ENCODE results near the gene JARID2.

DNA sequence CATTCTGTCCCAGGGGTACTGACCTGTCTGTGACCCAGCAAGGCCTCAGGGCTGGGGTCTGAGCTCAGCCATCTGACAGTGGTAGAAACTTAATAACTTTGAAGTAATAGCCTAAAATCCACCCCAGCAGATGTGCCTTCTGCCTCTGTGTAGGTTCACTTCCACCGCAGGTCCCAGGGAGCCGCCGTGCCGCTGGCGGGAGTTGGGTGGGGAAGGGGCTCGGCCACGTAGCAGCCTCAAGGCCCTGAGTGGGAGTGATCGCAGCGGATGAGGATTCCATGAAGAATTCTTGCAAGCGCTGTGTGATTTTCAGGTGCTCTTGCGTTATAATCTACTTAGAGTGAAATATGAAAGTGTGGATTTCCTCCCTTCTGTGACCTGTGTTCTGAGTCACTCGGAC, 253.3 kb downstream of the JARID2 start:
- TF ChIP-seq POLR2A (IDR thresholded peaks at IDR 0.05) = no peak
- TF ChIP-seq, protein P1, sequence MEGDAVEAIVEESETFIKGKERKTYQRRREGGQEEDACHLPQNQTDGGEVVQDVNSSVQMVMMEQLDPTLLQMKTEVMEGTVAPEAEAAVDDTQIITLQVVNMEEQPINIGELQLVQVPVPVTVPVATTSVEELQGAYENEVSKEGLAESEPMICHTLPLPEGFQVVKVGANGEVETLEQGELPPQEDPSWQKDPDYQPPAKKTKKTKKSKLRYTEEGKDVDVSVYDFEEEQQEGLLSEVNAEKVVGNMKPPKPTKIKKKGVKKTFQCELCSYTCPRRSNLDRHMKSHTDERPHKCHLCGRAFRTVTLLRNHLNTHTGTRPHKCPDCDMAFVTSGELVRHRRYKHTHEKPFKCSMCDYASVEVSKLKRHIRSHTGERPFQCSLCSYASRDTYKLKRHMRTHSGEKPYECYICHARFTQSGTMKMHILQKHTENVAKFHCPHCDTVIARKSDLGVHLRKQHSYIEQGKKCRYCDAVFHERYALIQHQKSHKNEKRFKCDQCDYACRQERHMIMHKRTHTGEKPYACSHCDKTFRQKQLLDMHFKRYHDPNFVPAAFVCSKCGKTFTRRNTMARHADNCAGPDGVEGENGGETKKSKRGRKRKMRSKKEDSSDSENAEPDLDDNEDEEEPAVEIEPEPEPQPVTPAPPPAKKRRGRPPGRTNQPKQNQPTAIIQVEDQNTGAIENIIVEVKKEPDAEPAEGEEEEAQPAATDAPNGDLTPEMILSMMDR (IDR thresholded peaks at IDR 0.05) = no peak

Measured in breast epithelium (tissue), 3 donors.